ENCODE measurements around the gene BMI1.

- TF ChIP-seq CTCF (conservative IDR thresholded peaks at IDR 0.05; ENCODE audit: low read depth, low read length): no peak
- no peak for TF ChIP-seq EZH2 (IDR thresholded peaks at IDR 0.05; ENCODE audit: borderline replicate concordance, low read depth, low read length, poor library complexity, severe bottlenecking)
Measured at GRCh38 chr10:22323538-22324305, 2.8 kb downstream of the BMI1 start.

Data from A673 (cell line).